ENCODE results near the gene CLCA4.
"Not testable (repeated sequence)": the region's sequence is repeated elsewhere in the genome, so short reads cannot be mapped to it uniquely, and the experiment has no call there.

Gene CLCA4

GRCh38 chr1:86594284-86594770 is 47.4 kb downstream of the CLCA4 start:
- Histone ChIP-seq H3F3A (ENCODE audit: low read depth) (no peaks in the 10 kb centered on the region), H4K20me1 (ENCODE audit: insufficient read depth, low read length, poor library complexity, severe bottlenecking) (no peaks in the 10 kb centered on the region), H3K79me2 (ENCODE audit: insufficient read depth, low read length) (no peaks in the 10 kb centered on the region), H3K4me1 (ENCODE audit: insufficient read depth, low read length, poor library complexity, severe bottlenecking) (no peaks in the 10 kb centered on the region), H3K27me3 (ENCODE audit: insufficient read depth, low read length, poor library complexity, severe bottlenecking) (no peaks in the 10 kb centered on the region), H3K4me3 (ENCODE audit: low read length, poor library complexity, severe bottlenecking) (no peak overlapping the region), H3K9ac (ENCODE audit: low read depth, low read length, poor library complexity, severe bottlenecking) (no peak overlapping the region), H3K9me3 (ENCODE audit: insufficient read depth, low read depth, low read length) (peaks cover 9% of the 10 kb centered on the region; the same call in 1 of the 2 replicates), H2AFZ (ENCODE audit: low read length) (no peak overlapping the region), H3K4me2 (ENCODE audit: low read depth, low read length, poor library complexity, severe bottlenecking) (no peak overlapping the region), H3K36me3 (ENCODE audit: insufficient read depth, low read length) (no peaks in the 10 kb centered on the region), H3K9me2 (replicated peaks; ENCODE audit: low read depth, low read length) (no peaks in the 10 kb centered on the region)
- no peak for TF ChIP-seq EZH2phosphoT487 (IDR thresholded peaks at IDR 0.05; ENCODE audit: borderline replicate concordance)
- no peak for TF ChIP-seq CTCF (conservative IDR thresholded peaks at IDR 0.05; ENCODE audit: low read length)

- H3K79me2 ChIP-seq (ENCODE audit: insufficient read depth, low read length), result no peaks in the 10 kb centered on the region
- H3K9ac ChIP-seq (ENCODE audit: low read depth, low read length, poor library complexity, severe bottlenecking), result no peak overlapping the region
- no peaks in the 10 kb centered on the region for H3K36me3 ChIP-seq (ENCODE audit: insufficient read depth, low read length)
- no peaks in the 10 kb centered on the region for H3K9me2 ChIP-seq (replicated peaks; ENCODE audit: low read depth, low read length)
- no peaks in the 10 kb centered on the region for H3K4me1 ChIP-seq (ENCODE audit: insufficient read depth, low read length, poor library complexity, severe bottlenecking)
- H2AFZ ChIP-seq (ENCODE audit: low read length), result no peak overlapping the region
- no peaks in the 10 kb centered on the region for H4K20me1 ChIP-seq (ENCODE audit: insufficient read depth, low read length, poor library complexity, severe bottlenecking)
- H3K27me3 ChIP-seq (ENCODE audit: insufficient read depth, low read length, poor library complexity, severe bottlenecking), result no peaks in the 10 kb centered on the region
- TF ChIP-seq EZH2phosphoT487 (IDR thresholded peaks at IDR 0.05; ENCODE audit: borderline replicate concordance) (no peak), CTCF (conservative IDR thresholded peaks at IDR 0.05; ENCODE audit: low read length) (no peak)
- no peaks in the 10 kb centered on the region for H3F3A ChIP-seq (ENCODE audit: low read depth)
- H3K4me2 ChIP-seq (ENCODE audit: low read depth, low read length, poor library complexity, severe bottlenecking), result no peak overlapping the region
- peaks cover 9% of the 10 kb centered on the region; the same call in 1 of the 2 replicates for H3K9me3 ChIP-seq (ENCODE audit: insufficient read depth, low read depth, low read length)
- no peak overlapping the region for H3K4me3 ChIP-seq (ENCODE audit: low read length, poor library complexity, severe bottlenecking)
These were observed 49.3 kb downstream of the CLCA4 start for GRCh38 chr1:86596224-86596623.

- TF ChIP-seq EZH2phosphoT487 (IDR thresholded peaks at IDR 0.05; ENCODE audit: borderline replicate concordance) (no peak), CTCF (conservative IDR thresholded peaks at IDR 0.05; ENCODE audit: low read length) (no peak)
- Histone ChIP-seq H3K9me3 (ENCODE audit: insufficient read depth, low read depth, low read length) (peaks cover 9% of the 10 kb centered on the region; the same call in 1 of the 2 replicates), H3K4me3 (ENCODE audit: low read length, poor library complexity, severe bottlenecking) (no peak overlapping the region), H3K27me3 (ENCODE audit: insufficient read depth, low read length, poor library complexity, severe bottlenecking) (no peaks in the 10 kb centered on the region), H2AFZ (ENCODE audit: low read length) (no peak overlapping the region), H3K9me2 (replicated peaks; ENCODE audit: low read depth, low read length) (no peaks in the 10 kb centered on the region), H3K36me3 (ENCODE audit: insufficient read depth, low read length) (no peaks in the 10 kb centered on the region), H4K20me1 (ENCODE audit: insufficient read depth, low read length, poor library complexity, severe bottlenecking) (no peaks in the 10 kb centered on the region), H3K79me2 (ENCODE audit: insufficient read depth, low read length) (no peaks in the 10 kb centered on the region), H3K4me2 (ENCODE audit: low read depth, low read length, poor library complexity, severe bottlenecking) (no peak overlapping the region), H3K9ac (ENCODE audit: low read depth, low read length, poor library complexity, severe bottlenecking) (no peak overlapping the region), H3K4me1 (ENCODE audit: insufficient read depth, low read length, poor library complexity, severe bottlenecking) (no peaks in the 10 kb centered on the region), H3F3A (ENCODE audit: low read depth) (no peaks in the 10 kb centered on the region)
These were observed 49.9 kb downstream of the CLCA4 start for GRCh38 chr1:86596741-86597290.

GRCh38 chr1:86606080-86606479 is 59.2 kb downstream of the CLCA4 start:
- H3K4me3 ChIP-seq (ENCODE audit: low read length, poor library complexity, severe bottlenecking); H3K9me2 ChIP-seq (replicated peaks; ENCODE audit: low read depth, low read length); H3K79me2 ChIP-seq (ENCODE audit: insufficient read depth, low read length); H3K4me1 ChIP-seq (ENCODE audit: insufficient read depth, low read length, poor library complexity, severe bottlenecking); H3F3A ChIP-seq (ENCODE audit: low read depth); H3K9me3 ChIP-seq (ENCODE audit: insufficient read depth, low read depth, low read length); H2AFZ ChIP-seq (ENCODE audit: low read length); H3K27me3 ChIP-seq (ENCODE audit: insufficient read depth, low read length, poor library complexity, severe bottlenecking); H3K36me3 ChIP-seq (ENCODE audit: insufficient read depth, low read length); H3K9ac ChIP-seq (ENCODE audit: low read depth, low read length, poor library complexity, severe bottlenecking); H3K4me2 ChIP-seq (ENCODE audit: low read depth, low read length, poor library complexity, severe bottlenecking); H4K20me1 ChIP-seq (ENCODE audit: insufficient read depth, low read length, poor library complexity, severe bottlenecking): not testable (repeated sequence)
